ENCODE data around the gene ZFYVE9. TPM values are rescaled to one million over a fixed set of nuclear protein-coding genes. Genes with fewer than 3 reads are reported as not detected.

Gene ZFYVE9
- total and polyA plus RNA-seq, 2 of the 8 experiments (the other 6 are each of a cell fraction or from before 2014, with no cell fraction given), result 5.8 to 26.5 TPM

DNA sequence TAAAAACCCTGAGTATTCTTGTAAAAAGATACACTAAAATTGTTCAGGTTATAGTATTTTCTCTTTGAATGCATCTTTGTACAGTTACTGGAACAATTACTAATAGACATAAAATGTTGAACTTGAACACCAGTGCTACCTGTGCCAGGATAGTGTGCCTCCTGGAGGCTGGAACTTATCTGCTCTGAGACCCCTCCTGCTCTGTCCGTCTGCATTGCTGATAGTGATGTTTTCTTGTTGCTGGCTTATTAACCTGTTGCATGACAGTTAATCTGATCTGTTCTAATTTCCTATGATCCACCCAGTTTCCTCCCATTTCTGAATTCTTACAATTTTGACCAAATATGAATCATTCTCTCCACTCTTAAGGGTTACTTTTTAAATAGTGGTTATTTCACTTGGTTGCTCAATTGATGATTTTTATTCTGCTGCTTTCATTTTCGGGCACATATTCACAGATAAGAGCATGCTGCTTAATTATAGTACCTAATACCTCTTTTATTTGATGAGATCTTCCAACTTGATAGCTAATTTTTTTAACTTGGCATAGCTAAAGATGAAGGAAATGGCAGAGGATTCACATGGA is 122.7 kb downstream of the ZFYVE9 start:
- Histone ChIP-seq H3K36me3 (ENCODE audit: control insufficient read depth in 2 of 4, insufficient read depth in 4 of 4, low read length in 3 of 4) (0 out of 8 replicates have a peak, but pooled peaks cover 0 to 3% (median 0%) of the 10 kb centered on the region in 4 experiments), H3K27me3 (replicated peaks in 1 of 4; ENCODE audit: control insufficient read depth in 3 of 4, extremely low read depth in 1 of 4, insufficient read depth in 3 of 4, low read length in 3 of 4) (no peaks in the 10 kb centered on the region), H4K8ac (ENCODE audit: extremely low read depth, insufficient read depth, low read length) (no peak overlapping the region), H3K79me1 (ENCODE audit: low read depth, low read length) (no peaks in the 10 kb centered on the region; the same call in 1 of the 2 replicates), H2BK15ac (ENCODE audit: low read length) (no peak overlapping the region), H3K23ac (ENCODE audit: insufficient read length) (no peak overlapping the region), H2BK12ac (ENCODE audit: low read depth, low read length) (no peak overlapping the region), H2BK20ac (ENCODE audit: low read length) (no peak overlapping the region), H3K4ac (replicated peaks; ENCODE audit: insufficient read length, low read depth, low read length) (no peak overlapping the region), H3K9me3 (ENCODE audit: insufficient read depth in 2 of 2, low read depth in 1 of 2, low read length in 1 of 2) (no peaks in the 10 kb centered on the region), H3K4me1 (replicated peaks in 1 of 4; ENCODE audit: control insufficient read depth in 3 of 4, insufficient read depth in 4 of 4, low read length in 3 of 4) (peaks cover 0 to 5% (median under 1%) of the 10 kb centered on the region in 4 experiments; a peak in 2 of 7 replicates), H2BK120ac (replicated peaks; ENCODE audit: low read depth, low read length) (no peak overlapping the region), H4K5ac (ENCODE audit: insufficient read length, low read depth, low read length) (no peak overlapping the region), H3K79me2 (ENCODE audit: control insufficient read depth in 1 of 2, insufficient read depth in 2 of 2, low read length in 2 of 2) (no peaks in the 10 kb centered on the region), H2AK5ac (ENCODE audit: low read depth, low read length) (no peak overlapping the region), H3K18ac (ENCODE audit: extremely low read depth, low read length) (no peak overlapping the region), H2BK5ac (ENCODE audit: low read depth, low read length) (no peak overlapping the region), H3K27ac (ENCODE audit: low read depth, low read length) (no peak overlapping the region), H3K14ac (ENCODE audit: insufficient read length) (no peak overlapping the region), H4K20me1 (replicated peaks in 1 of 2; ENCODE audit: control insufficient read depth in 1 of 2, insufficient read depth in 2 of 2, low read length in 2 of 2) (no peaks in the 10 kb centered on the region), H3K4me3 (ENCODE audit: extremely low read depth in 1 of 4, insufficient read depth in 2 of 4, low read depth in 3 of 4, low read length in 4 of 4) (no peak overlapping the region), H2AFZ (ENCODE audit: low read length) (no peak overlapping the region), H4K91ac (replicated peaks; ENCODE audit: insufficient read length, low read length) (no peak overlapping the region), H3K56ac (replicated peaks; ENCODE audit: insufficient read length, low read depth, low read length) (no peak overlapping the region), H3K23me2 (ENCODE audit: low read depth, low read length) (no peaks in the 10 kb centered on the region), H3K9ac (replicated peaks in 1 of 4; ENCODE audit: extremely low read depth in 1 of 4, low read depth in 3 of 4, low read length in 3 of 4) (no peak overlapping the region), H3K4me2 (ENCODE audit: insufficient read depth in 1 of 2, low read depth in 2 of 2, low read length in 2 of 2) (no peak overlapping the region)
- TF ChIP-seq SIN3A (conservative IDR thresholded peaks at IDR 0.05 in 1 of 2, IDR thresholded peaks at IDR 0.05 in 1 of 2; ENCODE audit: low read depth in 1 of 2, low read length in 2 of 2), result no peak
- TF ChIP-seq, protein P1, sequence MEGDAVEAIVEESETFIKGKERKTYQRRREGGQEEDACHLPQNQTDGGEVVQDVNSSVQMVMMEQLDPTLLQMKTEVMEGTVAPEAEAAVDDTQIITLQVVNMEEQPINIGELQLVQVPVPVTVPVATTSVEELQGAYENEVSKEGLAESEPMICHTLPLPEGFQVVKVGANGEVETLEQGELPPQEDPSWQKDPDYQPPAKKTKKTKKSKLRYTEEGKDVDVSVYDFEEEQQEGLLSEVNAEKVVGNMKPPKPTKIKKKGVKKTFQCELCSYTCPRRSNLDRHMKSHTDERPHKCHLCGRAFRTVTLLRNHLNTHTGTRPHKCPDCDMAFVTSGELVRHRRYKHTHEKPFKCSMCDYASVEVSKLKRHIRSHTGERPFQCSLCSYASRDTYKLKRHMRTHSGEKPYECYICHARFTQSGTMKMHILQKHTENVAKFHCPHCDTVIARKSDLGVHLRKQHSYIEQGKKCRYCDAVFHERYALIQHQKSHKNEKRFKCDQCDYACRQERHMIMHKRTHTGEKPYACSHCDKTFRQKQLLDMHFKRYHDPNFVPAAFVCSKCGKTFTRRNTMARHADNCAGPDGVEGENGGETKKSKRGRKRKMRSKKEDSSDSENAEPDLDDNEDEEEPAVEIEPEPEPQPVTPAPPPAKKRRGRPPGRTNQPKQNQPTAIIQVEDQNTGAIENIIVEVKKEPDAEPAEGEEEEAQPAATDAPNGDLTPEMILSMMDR (IDR thresholded peaks at IDR 0.05; ENCODE audit: control extremely low read depth in 1 of 3, insufficient read depth in 1 of 3, low read depth in 1 of 3, low read length in 3 of 3), result peak in 1 of 3 experiments; percentile 4; a peak in 1 of 4 replicates
- ChIA-PET CTCF (ENCODE audit: partially characterized antibody) (no interaction called here), POLR2A (ENCODE audit: partially characterized antibody) (no interaction called here)
- WGBS, 2 experiments (ENCODE audit: extremely low coverage in 1 of 2, insufficient coverage in 1 of 2, insufficient read length in 1 of 2, insufficient replicate concordance in 2 of 2, low coverage in 1 of 2, low lambda C conversion rate in 2 of 2, missing lambda C conversion rate in 1 of 2), result 92% methylated on average over 2 of the region's 2 CpGs; no CpG with 5 or more reads in 1 of the 2 experiments
- FAIRE-seq, result no peak
- DNase-seq (ENCODE audit: low read depth in 1 of 2, low spot score in 2 of 2), result no peak

Measured in H1 (cell line).